BE2C (cell line): ENCODE data around the gene C21orf58.

Source experiments
- DNase-seq: peaks from one replicate; pipeline ENCODE4 v3.0.0-alpha.2; 2020
- H3K27me3 ChIP-seq: fragments of 250-450 bp; sonication (Bioruptor Pico); 2 replicates; pipeline ENCODE4 v1.5.1; 2020; ENCODE audit warnings: mild to moderate bottlenecking
- H3K36me3 ChIP-seq: fragments of 250-450 bp; sonication (Bioruptor Pico); 2 replicates; pipeline ENCODE4 v1.5.1; 2020; ENCODE audit warnings: mild to moderate bottlenecking
- H3K4me1 ChIP-seq: fragments of 250-450 bp; sonication (Bioruptor Pico); 2 replicates; pipeline ENCODE4 v1.5.1; 2020
- H3K4me3 ChIP-seq: 2 replicates; pipeline ENCODE4 v1.5.1; 2011; ENCODE audit warnings: low read depth, low read length
- H3K9me3 ChIP-seq: fragments of 250-450 bp; sonication (Bioruptor Pico); 2 replicates; pipeline ENCODE4 v1.5.1; 2020
- CTCF ChIP-seq: IDR thresholded peaks from 2 replicates; pipeline ENCODE4 v1.5.1; 2012; ENCODE audit warnings: mild to moderate bottlenecking, low read depth, low read length

C21orf58 gene

DNA sequence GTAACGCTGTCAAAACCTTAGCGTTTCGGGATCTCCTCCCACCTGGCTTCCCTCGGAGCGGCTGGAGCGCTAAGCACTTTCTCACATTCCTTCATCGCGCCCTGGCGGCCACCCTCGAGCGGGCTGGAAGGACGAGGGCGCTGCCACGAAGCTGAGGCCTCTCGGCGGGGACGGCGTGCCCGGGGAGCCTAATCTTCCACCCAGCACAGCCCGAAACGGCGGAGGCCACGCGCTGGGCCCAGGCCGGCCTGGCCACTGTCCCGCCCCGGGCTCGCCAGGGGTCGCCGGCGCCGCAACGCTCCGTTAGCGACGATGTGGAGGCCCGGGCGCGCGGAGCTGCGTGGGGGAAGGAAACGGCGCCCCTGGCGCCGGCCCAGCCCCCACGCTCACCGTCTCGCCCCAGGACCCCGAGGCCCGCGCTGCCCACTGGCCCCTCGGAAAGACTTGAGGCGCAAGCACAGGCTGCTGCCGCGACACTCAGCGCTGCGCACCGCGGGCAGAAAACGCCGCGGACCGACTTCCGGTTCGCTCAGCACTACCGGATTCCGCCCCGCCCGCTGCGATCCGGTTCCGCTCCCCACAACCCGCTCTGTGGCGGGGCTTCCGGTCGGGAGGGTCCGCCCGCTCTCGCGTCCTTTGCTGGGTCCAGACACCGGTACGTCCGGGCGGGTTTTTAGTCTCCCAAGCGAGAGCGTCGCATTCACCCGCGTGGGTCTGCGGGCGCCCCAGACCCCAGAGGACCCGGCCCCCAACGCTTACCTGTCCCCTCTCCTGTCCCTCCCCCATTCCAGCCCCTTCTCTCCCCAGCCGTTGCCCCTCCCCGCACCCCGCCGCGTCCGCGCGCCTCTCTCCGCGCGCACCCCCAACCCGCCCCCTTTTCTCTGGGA, 37.7 kb downstream of the C21orf58 start, which contains the start of gene YBEY:
YBEY (plus strand) TSS at position 582 of the 887 bp plus-strand sequence. CDS start 572 bp downstream, outside the sequence.
- H3K36me3 ChIP-seq = peaks cover 28% of the 10 kb centered on the region
- H3K27me3 ChIP-seq = no peaks in the 10 kb centered on the region

DNA sequence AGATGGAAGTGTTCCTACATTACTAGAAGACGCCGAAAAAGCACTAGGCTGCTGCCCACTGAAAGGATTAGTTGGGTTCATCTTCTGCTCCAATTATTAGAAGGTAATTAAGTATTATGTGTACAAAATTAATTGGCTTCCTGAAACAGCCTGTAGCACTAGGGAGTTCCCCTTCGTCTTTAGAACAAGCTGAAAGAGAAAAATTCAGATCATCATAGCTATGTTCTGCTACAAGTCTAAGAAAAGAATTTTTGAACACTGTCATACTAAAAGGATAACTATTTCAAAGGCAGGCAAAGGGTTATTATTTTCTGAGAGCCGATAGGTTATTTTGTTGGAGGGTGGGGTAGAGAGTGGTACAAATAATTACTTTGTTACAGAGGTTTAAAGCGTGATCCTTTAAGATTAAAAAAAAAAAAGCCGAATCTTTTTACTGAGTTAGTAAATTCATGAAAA, 38.4 kb downstream of the C21orf58 start, which contains the start of gene MCM3AP:
MCM3AP (minus strand) TSS at position 406 of the 456 bp plus-strand sequence; CDS start at position 81, 325 bp downstream.
- H3K9me3 ChIP-seq = no peaks in the 10 kb centered on the region
- TF ChIP-seq CTCF = no peak
- peaks cover 35% of the 10 kb centered on the region for H3K36me3 ChIP-seq
- DNase-seq = no peak
- no peaks in the 10 kb centered on the region for H3K27me3 ChIP-seq
- H3K4me3 ChIP-seq = peak within 1 kb of the TSS; percentile 83
- H3K4me1 ChIP-seq = peaks cover 8% of the 10 kb centered on the region

More for the DNA sequence above, 37.7 kb downstream of the C21orf58 start, which contains the start of gene YBEY:
- Histone ChIP-seq H3K4me3 (peak within 1 kb of the TSS; percentile 83), H3K4me1 (peaks cover 8% of the 10 kb centered on the region), H3K9me3 (no peaks in the 10 kb centered on the region)
- peak; percentile 29; the same call in 1 of the 2 replicates for TF ChIP-seq CTCF
- DNase-seq = peak; percentile 94

- DNase-seq = no peak
- Histone ChIP-seq H3K4me3 (peak overlapping the region; percentile 83), H3K27me3 (no peaks in the 10 kb centered on the region), H3K9me3 (no peaks in the 10 kb centered on the region), H3K36me3 (peaks cover 40% of the 10 kb centered on the region), H3K4me1 (peaks cover 8% of the 10 kb centered on the region)
- TF ChIP-seq CTCF = no peak
Measured at GRCh38 chr21:46284733-46285132, 38.9 kb downstream of the C21orf58 start.

DNA sequence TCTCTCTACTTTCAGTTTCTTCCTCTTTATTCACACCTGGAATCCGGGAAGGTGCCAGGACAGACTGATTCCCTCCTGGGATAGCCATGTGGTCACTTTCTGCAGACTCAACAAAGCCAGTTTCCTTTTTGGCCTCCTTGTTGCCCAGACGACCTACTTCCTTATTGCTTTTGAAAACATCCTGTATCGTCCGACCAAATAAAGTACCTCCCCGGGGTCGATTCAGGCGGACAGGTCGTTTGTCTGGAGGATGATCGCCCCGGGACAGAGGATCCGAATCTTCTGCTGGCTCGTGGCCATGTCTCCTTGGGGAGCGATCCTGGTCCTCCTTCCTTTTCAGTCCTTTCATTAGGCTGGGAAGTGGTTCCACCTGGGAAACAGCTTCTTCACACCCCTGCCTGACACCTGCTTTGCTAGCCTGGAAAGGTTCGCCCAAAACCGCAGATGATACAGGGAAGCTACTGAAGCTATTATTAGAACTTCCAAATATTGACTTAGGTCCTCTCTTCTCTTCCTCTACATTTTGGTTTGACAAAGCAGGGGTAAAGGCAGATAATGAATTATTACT, 39.5 kb downstream of the C21orf58 start:
- DNase-seq = no peak
- Histone ChIP-seq H3K4me1 (peaks cover 8% of the 10 kb centered on the region), H3K36me3 (peaks cover 46% of the 10 kb centered on the region), H3K27me3 (no peaks in the 10 kb centered on the region), H3K4me3 (peak overlapping the region; percentile 83; the same call in 1 of the 2 replicates), H3K9me3 (no peaks in the 10 kb centered on the region)
- TF ChIP-seq CTCF = no peak

- no peaks in the 10 kb centered on the region for H3K27me3 ChIP-seq
- H3K4me1 ChIP-seq = no peaks in the 10 kb centered on the region
- H3K36me3 ChIP-seq = peaks cover 88% of the 10 kb centered on the region
- no peaks in the 10 kb centered on the region for H3K9me3 ChIP-seq
- no peak for DNase-seq
- TF ChIP-seq CTCF = no peak
- no peak overlapping the region for H3K4me3 ChIP-seq
Measured at GRCh38 chr21:46274797-46275390, 48.8 kb downstream of the C21orf58 start.
